MG63 (cell line): ENCODE measurements around the gene WFDC13. TPM values are rescaled to one million over a fixed set of nuclear protein-coding genes. Genes with fewer than 3 reads are reported as not detected.

Experiments used
- DNase-seq: peaks from one replicate; pipeline ENCODE4 v3.0.0-alpha.2; 2020
- H3K27me3 ChIP-seq: fragments of 250-450 bp; sonication (Bioruptor Pico); 2 replicates; pipeline ENCODE4 v1.5.1; 2020; ENCODE audit warnings: mild to moderate bottlenecking, moderate library complexity
- H3K36me3 ChIP-seq: fragments of 250-450 bp; sonication (Bioruptor Pico); 2 replicates; pipeline ENCODE4 v1.5.1; 2020; ENCODE audit warnings: mild to moderate bottlenecking, moderate library complexity
- H3K4me3 ChIP-seq: fragments of 250-450 bp; sonication (Bioruptor Pico); 2 replicates; pipeline ENCODE4 v1.5.1; 2020; ENCODE audit warnings: mild to moderate bottlenecking, moderate library complexity
- H3K9me3 ChIP-seq: fragments of 250-450 bp; sonication (Bioruptor Pico); 2 replicates; pipeline ENCODE4 v1.5.1; 2020; ENCODE audit warnings: mild to moderate bottlenecking, moderate library complexity
- total RNA-seq: library from RNA; depleted of rRNA; stranded (reverse); fragments of >200 nt; shearing (Covaris generic); gene quantifications from 2 replicates; pipeline ENCODE4 v1.2.3, GENCODE V29; 2014; ENCODE audit warnings: low replicate concordance; rRNA removed

Gene WFDC13
- total RNA-seq, 1 experiment from 2014 or later, result not detected

- no peak overlapping the region for H3K4me3 ChIP-seq
- no peak for DNase-seq
- peaks cover 16% of the 10 kb centered on the region for H3K27me3 ChIP-seq
These were observed 40.8 kb downstream of the WFDC13 start for GRCh38 chr20:45742596-45742995.

GRCh38 chr20:45745015-45745414 is 43.2 kb downstream of the WFDC13 start:
- Histone ChIP-seq H3K9me3 (no peaks in the 10 kb centered on the region), H3K27me3 (peaks cover 7% of the 10 kb centered on the region), H3K36me3 (no peaks in the 10 kb centered on the region), H3K4me3 (no peak overlapping the region)
- no peak for DNase-seq

More at GRCh38 chr20:45742596-45742995, 40.8 kb downstream of the WFDC13 start:
- Histone ChIP-seq H3K36me3 (no peaks in the 10 kb centered on the region), H3K9me3 (no peaks in the 10 kb centered on the region; the same call in 1 of the 2 replicates)

GRCh38 chr20:45751721-45752120 is 49.9 kb downstream of the WFDC13 start:
- H3K36me3 ChIP-seq, result no peaks in the 10 kb centered on the region
- no peak overlapping the region for H3K4me3 ChIP-seq
- H3K9me3 ChIP-seq, result 0 out of 2 replicates have a peak, but pooled peaks cover 2% of the 10 kb centered on the region
- no peaks in the 10 kb centered on the region; the same call in 1 of the 2 replicates for H3K27me3 ChIP-seq
- no peak for DNase-seq

GRCh38 chr20:45752746-45753145 is 50.9 kb downstream of the WFDC13 start:
- H3K4me3 ChIP-seq, result no peak overlapping the region
- no peak for DNase-seq
- no peaks in the 10 kb centered on the region for H3K27me3 ChIP-seq
- no peaks in the 10 kb centered on the region for H3K36me3 ChIP-seq
- H3K9me3 ChIP-seq, result 0 out of 2 replicates have a peak, but pooled peaks cover 2% of the 10 kb centered on the region

- H3K9me3 ChIP-seq, result 0 out of 2 replicates have a peak, but pooled peaks cover 2% of the 10 kb centered on the region
- H3K36me3 ChIP-seq, result no peaks in the 10 kb centered on the region
- no peaks in the 10 kb centered on the region for H3K27me3 ChIP-seq
- no peak for DNase-seq
- H3K4me3 ChIP-seq, result no peak overlapping the region
These were observed 56.3 kb downstream of the WFDC13 start for GRCh38 chr20:45758096-45758495.

Other genes starting within 250 kb of the WFDC13 start
- gene WFDC2, start 232.3 kb upstream of the WFDC13 start, total RNA-seq, result not detected in 2 replicates
- gene SPINT3, start 186.4 kb upstream of the WFDC13 start, total RNA-seq, result not detected in 2 replicates
- gene WFDC6, start 162.6 kb upstream of the WFDC13 start, total RNA-seq, result not detected in 2 replicates
- not detected in 2 replicates for gene EPPIN, start 154.6 kb upstream of the WFDC13 start, total RNA-seq
- gene WFDC8, start 122.8 kb upstream of the WFDC13 start, total RNA-seq, result not detected in 2 replicates
- gene WFDC10A, start 72.3 kb upstream of the WFDC13 start, total RNA-seq, result not detected in 2 replicates
- gene WFDC9, start 70.8 kb upstream of the WFDC13 start, total RNA-seq, result not detected in 2 replicates
- gene WFDC11, start 31.8 kb upstream of the WFDC13 start, total RNA-seq, result not detected in 2 replicates
- not detected in 2 replicates for gene WFDC10B, start 3.0 kb downstream of the WFDC13 start, total RNA-seq
- not detected in 2 replicates for gene SPINT4, start 20.3 kb downstream of the WFDC13 start, total RNA-seq
- gene WFDC3, start 89.8 kb downstream of the WFDC13 start, total RNA-seq, result 0.59 TPM in 1 of 2 replicates, not detected in the other
- 50.3 and 70.0 TPM in 2 replicates for gene DNTTIP1, start 89.9 kb downstream of the WFDC13 start, total RNA-seq
- 69.5 and 72.7 TPM in 2 replicates for gene UBE2C, start 110.6 kb downstream of the WFDC13 start, total RNA-seq
- gene TNNC2, start 125.3 kb downstream of the WFDC13 start, total RNA-seq, result not detected in 2 replicates
- 55.6 and 74.9 TPM in 2 replicates for gene SNX21, start 131.8 kb downstream of the WFDC13 start, total RNA-seq
- gene ACOT8, start 155.4 kb downstream of the WFDC13 start, total RNA-seq, result 39.6 and 46.9 TPM in 2 replicates
- 8.4 and 14.2 TPM in 2 replicates for gene ZSWIM3, start 155.6 kb downstream of the WFDC13 start, total RNA-seq
- 5.7 and 8.5 TPM in 2 replicates for gene ZSWIM1, start 179.2 kb downstream of the WFDC13 start, total RNA-seq
- not detected in 2 replicates for gene SPATA25, start 185.6 kb downstream of the WFDC13 start, total RNA-seq
- 0.39 TPM in 1 of 2 replicates, not detected in the other for gene NEURL2, start 189.2 kb downstream of the WFDC13 start, total RNA-seq
- gene CTSA, start 189.3 kb downstream of the WFDC13 start, total RNA-seq, result 17.8 and 27.9 TPM in 2 replicates
- 46.8 and 70.1 TPM in 2 replicates for gene PLTP, start 210.1 kb downstream of the WFDC13 start, total RNA-seq
- 10.5 and 12.1 TPM in 2 replicates for gene PCIF1, start 232.6 kb downstream of the WFDC13 start, total RNA-seq